GM03348 (cell line): ENCODE measurements around the gene MYH3.
A peak's percentile ranks its signal among the peaks of the same experiment; 100 is the strongest.

ENCODE experiments used
- DNase-seq: peaks from one replicate; pipeline ENCODE4 v3.0.0; 2012; ENCODE audit warnings: low spot score

Gene MYH3

GRCh38 chr17:10648956-10649355, 8.2 kb downstream of the MYH3 start:
- DNase-seq = peak; percentile 14

- no peak for DNase-seq
These were observed 8.7 kb downstream of the MYH3 start for GRCh38 chr17:10648381-10648780.

GRCh38 chr17:10646392-10646990, 10.6 kb downstream of the MYH3 start:
- DNase-seq = peak; percentile 85

GRCh38 chr17:10640475-10640874, 16.6 kb downstream of the MYH3 start:
- DNase-seq = no peak

GRCh38 chr17:10638151-10638550, 19.0 kb downstream of the MYH3 start:
- no peak for DNase-seq

GRCh38 chr17:10635290-10635689, 21.8 kb downstream of the MYH3 start:
- DNase-seq = no peak

- DNase-seq = no peak
These were observed 23.2 kb downstream of the MYH3 start for GRCh38 chr17:10633738-10634379.

GRCh38 chr17:10631701-10632100, 25.4 kb downstream of the MYH3 start:
- DNase-seq = no peak

GRCh38 chr17:10631048-10631700, 25.9 kb downstream of the MYH3 start:
- peak; percentile 72 for DNase-seq

GRCh38 chr17:10629706-10630105, 27.4 kb downstream of the MYH3 start:
- DNase-seq = no peak

- DNase-seq = no peak
These were observed 28.4 kb downstream of the MYH3 start for GRCh38 chr17:10628756-10629155.

- no peak for DNase-seq
These were observed 30.7 kb downstream of the MYH3 start for GRCh38 chr17:10626390-10626789.

GRCh38 chr17:10624969-10625368, 32.1 kb downstream of the MYH3 start:
- no peak for DNase-seq

- DNase-seq = no peak
These were observed 33.3 kb downstream of the MYH3 start for GRCh38 chr17:10623737-10624338.

- DNase-seq = no peak
These were observed 34.3 kb downstream of the MYH3 start for GRCh38 chr17:10622617-10623485.

- no peak for DNase-seq
These were observed 35.7 kb downstream of the MYH3 start for GRCh38 chr17:10621397-10621796.

GRCh38 chr17:10620823-10621222, 36.3 kb downstream of the MYH3 start:
- no peak for DNase-seq

- DNase-seq = peak; percentile 86
These were observed 38.9 kb downstream of the MYH3 start for GRCh38 chr17:10618202-10618635.

- DNase-seq = no peak
These were observed 40.0 kb downstream of the MYH3 start for GRCh38 chr17:10617120-10617505.

GRCh38 chr17:10616502-10617119, 40.5 kb downstream of the MYH3 start:
- DNase-seq = peak; percentile 83

- DNase-seq = peak; percentile 78
These were observed 42.5 kb downstream of the MYH3 start for GRCh38 chr17:10614536-10615155.
